GM18868 (cell line): ENCODE results near the gene STK33.
A peak's percentile ranks its signal among the peaks of the same experiment; 100 is the strongest.
"Not testable (repeated sequence)": the region's sequence is repeated elsewhere in the genome, so short reads cannot be mapped to it uniquely, and the experiment has no call there.

ENCODE experiments used
- ATAC-seq: cut with Tn5 transposase; IDR thresholded peaks from one replicate; pipeline ENCODE4 v1.9.1; 2021; ENCODE audit warnings: mild to moderate bottlenecking, moderate library complexity; ENCODE audit not compliant: unreplicated experiment

STK33 gene

DNA sequence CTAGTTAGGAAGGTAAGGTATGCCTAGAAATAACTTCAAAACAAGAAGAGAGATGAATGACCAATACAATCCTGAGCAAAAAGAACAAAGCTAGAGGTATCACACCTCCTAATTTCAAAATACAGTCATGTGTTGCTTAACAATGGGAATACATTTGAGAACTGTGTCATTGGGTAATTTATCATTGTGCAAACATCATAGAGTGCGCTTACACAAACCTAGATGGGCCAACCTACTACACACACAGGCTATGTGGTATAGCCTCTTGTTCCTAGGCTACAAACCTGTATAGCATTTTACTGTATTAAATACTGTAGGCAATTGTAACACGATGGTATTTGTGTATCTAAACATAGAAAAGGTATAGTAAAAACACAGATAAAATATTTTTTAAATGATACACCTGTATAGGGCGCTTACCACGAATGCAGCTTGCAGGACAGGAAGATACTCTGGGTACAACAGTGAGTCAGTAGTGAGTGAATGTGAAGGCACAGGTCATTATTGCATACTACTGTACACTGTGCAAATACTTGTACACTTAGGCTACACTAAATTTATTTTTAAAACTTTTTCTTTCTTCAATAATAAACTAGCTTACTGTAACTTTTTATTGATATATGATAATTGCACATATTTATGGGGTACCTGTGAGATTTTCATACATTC lies 48.2 kb downstream of the STK33 start:
- ATAC-seq, result no peak

DNA sequence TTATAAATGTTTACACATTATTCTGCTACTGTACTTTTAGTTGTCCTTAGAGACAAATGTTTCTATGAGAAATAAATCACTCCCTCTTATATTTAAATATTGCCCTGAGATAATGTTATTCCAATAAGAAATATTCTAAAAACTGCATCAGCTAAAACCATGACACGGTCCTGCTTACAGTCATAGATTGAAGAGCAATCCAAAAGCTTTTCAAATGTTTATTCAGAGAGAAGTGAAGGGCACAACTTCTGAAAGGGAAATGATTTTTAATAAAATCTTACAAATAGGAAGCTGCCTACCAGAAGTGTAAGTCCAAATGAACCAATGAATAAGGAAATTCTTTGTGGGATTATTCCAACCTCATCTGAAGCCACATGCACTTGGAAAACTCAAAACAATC lies 49.2 kb downstream of the STK33 start:
- ATAC-seq, result no peak

DNA sequence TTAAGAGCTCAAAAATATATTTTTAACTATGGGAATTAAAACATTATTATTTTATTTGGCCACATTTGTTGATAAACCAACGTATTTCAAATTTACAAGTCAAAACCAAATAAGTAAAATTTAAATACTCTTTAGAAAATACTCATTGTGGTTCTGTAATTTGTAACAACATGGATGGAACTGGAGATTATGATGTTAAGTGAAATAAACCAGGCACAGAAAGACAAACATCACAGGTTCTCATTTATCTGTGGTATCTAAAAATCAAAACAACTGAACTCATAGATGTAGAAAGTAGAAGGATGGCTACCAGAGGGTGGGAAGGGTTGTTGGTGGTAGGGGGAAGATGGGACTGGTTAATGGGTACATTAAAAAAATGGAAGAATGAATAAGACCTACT lies 50.8 kb downstream of the STK33 start:
- no peak for ATAC-seq

DNA sequence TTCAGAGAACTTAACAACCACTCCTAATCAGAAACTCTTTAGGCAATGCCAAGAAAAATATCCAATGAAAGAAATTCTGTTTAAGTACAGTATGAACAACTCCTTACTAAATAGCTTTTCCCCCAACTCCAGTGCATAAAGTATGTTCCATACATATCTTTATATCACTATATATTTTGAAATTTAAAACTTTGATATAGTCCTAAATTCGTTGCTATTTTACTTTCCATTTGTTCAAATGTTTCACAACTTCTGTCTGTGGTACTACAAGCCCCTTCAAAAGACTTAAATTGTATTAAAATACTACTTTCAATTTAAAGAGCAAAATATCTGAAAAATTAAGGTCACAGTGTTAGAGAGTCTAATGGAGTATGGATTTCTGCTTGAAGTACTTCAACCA lies 52.6 kb downstream of the STK33 start:
- no peak for ATAC-seq

DNA sequence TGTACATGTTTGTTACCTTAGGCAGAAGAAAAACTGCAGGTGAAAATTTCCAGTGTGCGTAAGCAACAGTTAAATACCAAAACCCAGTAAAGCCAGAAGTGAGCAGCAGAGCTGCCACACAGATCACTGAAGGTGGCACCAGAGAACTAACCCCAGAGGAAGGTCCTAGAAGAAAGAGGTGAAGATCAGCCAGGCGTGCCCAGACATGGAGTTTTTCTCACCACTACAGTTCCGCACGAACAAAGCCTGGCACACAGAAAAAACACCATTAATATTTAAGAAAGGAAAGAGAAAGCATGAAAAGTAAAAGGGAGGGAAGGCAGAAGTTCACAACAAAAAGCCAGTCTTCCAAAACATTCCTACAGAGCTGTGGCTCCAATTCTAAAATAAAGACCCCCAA lies 60.7 kb downstream of the STK33 start:
- ATAC-seq, result peak; percentile 81

DNA sequence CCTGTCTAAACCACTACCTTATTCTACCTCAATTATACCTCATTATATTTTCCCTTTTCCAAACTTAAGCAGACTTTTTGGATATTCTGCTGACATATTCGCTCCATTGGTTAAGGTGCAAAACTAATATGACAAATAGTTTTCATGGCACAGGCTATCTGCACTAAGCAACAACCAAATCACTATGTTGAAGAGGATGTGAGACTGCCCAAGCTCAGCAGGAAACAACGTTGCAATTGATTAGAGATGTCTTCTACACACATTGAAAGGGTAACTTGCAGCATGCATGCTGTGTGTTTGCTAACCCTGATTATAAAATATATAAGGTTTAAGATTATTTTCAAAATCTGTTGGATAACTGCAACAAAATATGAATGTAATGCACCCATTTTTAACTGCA lies 61.6 kb downstream of the STK33 start:
- ATAC-seq, result peak; percentile 73

DNA sequence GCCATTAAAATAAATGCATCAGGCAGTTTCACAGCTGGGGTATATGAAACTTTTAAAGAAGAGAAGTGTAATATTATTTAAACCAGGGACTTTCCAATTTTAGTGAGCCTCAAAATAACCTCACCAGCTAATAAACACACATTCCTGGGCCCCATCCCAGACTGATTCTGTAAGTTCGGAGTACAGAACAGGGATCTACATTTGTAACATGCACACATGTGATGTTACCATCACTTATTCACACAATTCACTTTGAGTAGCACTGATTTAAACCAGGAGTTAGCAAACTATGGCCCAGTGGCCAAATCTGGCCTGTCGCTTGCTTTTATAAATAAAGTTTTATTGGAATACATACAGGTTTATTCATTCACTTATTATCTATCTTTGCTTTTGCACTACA lies 62.0 kb downstream of the STK33 start:
- no peak for ATAC-seq

DNA sequence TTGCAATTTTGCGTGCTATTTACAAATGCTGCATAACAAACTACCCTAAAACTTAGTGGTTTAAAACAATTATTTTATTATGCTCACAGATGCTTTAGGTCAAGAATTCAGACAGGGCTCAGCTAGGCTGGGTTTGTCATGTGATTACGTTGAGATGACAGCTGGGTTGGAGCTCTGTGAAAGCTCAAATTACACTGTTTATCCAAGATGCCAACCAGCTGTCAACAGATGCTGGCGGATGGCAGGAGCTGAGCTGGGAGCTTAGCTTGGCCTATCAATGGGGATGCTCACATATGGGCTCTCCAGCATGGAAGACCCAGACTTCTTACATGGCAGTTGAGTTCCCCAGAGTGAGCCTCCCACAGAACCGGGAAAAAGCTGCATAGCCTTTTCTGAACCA lies 62.7 kb downstream of the STK33 start:
- ATAC-seq, result no peak

DNA sequence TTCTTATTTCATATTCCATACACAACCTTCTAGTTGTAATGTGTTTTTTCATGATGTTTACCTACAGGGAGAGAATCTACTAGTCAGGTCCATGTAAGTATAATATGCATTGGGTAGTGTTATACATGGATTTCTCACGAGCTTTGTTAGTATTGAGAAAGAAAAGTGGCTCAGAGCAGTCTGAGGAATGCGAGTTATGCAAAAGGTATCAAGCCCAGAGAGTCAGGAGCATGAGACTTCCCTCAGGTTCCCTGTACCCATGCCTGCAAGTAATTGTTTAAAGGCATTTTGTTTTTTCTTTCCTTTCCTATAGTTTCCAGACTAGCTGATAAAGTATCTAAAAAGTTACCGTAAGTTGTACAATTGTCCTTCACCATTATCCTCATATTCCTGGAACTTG lies 66.1 kb downstream of the STK33 start:
- ATAC-seq, result no peak

DNA sequence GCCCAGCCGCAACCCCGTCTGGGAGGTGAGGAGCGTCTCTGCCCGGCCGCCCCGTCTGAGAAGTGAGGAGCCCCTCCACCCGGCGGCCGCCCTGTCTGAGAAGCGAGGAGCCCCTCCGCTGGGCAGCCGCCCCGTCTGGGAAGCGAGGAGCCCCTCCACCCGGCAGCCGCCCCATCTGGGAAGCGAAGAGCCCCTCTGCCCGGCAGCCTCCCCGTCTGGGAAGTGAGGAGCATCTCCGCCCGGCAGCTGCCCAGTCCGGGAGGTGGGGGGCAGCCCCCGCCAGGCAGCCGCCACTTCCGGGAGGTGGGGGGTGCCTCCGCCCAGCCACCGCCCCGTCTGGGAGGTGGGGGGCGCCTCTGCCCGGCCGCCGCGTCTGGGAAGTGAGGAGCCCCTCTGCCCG lies 70.6 kb downstream of the STK33 start:
- ATAC-seq, result no peak

DNA sequence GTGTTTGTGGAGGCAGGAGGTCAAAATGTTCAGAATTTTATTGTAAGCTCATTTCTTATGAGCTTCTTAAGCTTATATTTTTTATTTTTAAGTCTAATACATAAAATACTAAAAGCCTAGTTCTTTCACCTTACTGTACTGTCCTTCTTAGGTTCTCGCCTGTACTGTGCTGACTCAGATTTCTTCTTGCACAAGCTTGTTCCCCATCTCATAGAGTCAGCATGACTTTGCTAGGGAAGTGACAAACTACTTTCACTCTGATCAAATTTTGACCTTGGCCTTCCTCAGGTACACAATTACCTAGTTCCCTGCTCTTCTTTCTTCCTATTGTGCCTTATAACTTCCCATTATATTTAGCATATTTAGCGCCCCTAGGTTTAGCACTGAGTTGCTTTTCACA lies 81.5 kb downstream of the STK33 start:
- ATAC-seq, result no peak

DNA sequence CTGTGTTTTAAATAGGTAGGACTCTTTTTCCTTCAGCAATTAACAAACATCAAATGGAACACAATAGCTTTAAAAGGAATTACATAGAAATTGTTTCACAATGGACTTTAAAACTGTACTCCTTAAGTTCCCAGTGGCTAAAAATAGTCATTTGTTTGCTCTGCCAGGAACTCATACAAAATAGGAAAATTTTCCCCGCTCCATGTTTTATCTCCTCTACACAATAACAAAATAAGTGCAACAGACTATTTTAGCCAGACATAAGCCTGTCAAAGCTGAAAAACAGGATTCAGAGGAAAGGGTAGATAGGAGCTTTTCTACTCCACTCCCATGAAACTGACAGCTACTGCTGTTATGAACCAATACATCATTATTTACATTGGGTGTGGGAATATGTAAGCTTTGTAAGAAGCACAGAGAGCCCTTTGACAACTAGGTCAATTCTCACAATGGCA lies 90.1 kb downstream of the STK33 start:
- ATAC-seq, result no peak

DNA sequence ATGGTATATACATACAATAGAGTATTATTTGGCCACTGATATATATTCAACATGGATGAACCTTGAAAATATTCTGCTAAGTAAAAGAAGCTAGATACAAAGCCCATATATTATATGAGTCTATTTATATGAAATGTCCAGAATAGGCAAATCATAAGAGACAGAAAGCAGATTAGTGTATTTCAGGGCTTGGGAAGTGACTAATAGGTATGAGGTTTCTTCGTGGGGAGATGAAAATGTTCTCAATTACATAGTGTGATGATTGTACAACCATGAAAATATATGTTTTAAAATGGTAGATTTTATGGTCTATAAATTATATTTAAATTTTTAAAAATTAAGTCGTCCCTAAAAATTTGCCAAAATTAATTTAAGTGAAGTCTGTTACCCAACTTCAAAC lies 92.2 kb downstream of the STK33 start:
- no peak for ATAC-seq

DNA sequence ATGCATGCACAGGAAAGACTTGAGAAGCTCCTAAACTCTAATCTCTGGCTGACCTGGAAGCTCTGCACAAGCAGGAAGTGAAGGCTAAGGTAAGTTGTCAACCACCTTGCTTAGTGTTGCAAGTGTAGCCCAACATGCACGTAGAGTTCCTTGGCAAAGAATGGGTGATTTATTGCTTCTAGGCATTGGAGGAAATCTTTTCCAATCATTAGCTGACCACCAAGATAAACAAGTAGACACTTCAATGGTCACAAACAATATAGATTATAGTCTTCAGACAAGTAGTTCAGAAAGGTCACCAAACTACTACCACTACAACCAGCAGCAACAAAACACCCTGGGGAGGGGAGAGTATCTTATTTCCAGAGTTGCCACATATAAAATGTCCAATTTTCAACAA lies 105.6 kb downstream of the STK33 start:
- ATAC-seq, result no peak

DNA sequence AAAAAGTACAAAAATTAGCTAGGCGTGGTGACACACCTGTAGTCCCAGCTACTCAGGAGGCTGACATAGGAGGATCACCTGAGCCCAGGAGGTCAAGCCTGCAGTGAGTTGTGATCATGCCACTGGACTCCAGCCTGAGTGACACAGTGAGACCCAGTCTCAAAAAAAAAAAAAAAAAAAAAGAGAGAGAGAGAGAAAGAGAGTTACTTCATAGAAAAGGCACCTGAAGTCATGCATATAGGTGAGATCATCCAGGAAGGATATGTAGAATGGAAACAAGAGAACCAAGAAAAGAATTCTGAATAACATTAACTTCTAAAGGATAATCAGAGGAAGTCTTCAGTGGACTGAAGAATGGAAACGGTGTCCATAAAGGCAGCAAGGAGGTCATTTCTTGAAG lies 106.8 kb downstream of the STK33 start:
- ATAC-seq, result no peak

DNA sequence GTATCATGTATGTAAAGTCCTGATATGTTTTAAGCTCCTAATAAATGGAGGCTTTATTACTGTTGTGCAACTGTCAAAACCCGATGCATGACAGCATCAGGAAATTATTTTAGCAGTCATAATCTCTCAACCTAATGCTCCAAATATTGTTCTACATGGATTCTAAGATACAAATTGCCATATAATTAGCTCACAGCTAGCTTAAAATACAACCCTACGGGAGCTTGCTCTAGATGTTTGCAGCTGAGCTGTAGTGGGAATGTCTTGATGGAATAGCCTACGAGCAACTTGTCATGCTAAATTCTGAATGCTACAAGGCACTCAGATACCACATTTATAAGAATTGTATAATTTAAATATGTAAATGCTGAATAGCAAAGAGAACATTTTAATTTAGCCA lies 109.8 kb downstream of the STK33 start:
- no peak for ATAC-seq

DNA sequence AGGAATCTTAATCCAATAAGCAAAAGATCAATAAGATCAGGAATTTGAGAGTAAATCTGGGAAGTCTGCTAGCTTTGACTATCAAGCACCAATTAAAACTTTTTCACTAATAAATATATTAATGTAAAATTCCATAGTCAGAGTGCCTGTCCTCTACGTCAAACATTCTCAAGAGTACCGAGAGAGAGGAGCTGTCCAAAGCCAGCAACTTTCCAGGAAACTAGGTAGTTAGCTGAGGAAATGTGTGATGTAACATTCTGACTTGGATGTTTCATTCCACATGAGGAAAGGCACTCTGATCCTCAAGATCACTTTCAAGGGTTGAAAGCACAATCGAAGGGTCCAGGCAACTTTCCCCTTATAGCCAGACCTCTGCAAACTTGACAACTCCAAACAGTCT lies 113.2 kb downstream of the STK33 start:
- ATAC-seq, result no peak

DNA sequence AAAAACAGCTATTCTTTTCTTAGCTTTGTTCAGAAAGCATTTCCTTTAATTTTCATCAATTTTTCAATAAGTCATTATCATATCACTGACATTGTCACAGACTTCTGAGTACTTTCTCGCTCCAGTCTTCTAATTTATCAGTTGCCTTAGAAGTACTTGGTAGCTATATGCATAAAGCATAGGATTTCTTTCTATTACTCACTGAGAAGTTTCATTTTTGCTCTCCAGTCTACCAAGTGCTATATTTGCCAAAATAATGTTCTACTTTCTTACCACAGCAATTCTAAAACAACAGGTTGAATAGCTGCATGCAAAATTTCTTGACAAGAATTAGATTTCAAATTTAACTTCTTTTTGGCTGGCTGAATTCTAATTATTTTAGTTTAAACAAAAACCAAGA lies 116.3 kb downstream of the STK33 start:
- peak; percentile 85 for ATAC-seq

DNA sequence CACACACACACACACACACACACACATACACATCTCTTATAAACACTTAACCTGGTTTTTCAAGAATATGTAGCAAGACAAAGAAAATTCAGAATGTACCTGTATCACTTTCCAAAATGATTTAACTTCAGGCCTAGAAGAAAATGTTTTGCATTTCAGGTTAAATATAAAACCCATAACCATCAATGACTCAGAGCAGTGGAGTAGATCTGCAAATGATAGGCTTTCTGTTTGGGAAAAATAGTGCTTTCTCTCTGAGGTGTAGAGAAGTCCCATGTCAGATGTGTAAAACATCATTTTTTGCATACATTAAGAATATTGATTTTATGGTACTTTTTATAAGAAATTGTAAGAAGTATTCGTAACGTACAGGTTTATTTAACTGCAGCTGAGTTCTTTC lies 116.9 kb downstream of the STK33 start:
- no peak for ATAC-seq

DNA sequence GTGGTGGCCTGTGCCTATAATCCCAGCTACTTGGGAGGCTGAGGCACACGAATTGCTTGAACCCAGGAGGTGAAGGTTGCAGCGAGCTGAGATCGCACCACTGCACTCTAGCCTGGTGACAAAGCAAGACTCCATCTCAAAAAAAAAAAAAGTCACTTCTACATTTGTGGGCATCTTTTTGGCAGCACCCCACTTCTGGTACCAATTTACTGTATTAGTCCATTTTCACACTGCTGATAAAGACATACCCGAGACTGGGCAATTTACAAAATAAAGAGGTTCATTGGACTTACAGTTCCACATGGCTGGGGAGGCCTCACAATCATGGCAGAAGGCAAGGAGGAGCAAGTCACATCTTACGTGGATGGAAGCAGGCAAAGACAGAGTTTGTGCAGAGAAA lies 126.2 kb downstream of the STK33 start:
- not testable (repeated sequence) for ATAC-seq

DNA sequence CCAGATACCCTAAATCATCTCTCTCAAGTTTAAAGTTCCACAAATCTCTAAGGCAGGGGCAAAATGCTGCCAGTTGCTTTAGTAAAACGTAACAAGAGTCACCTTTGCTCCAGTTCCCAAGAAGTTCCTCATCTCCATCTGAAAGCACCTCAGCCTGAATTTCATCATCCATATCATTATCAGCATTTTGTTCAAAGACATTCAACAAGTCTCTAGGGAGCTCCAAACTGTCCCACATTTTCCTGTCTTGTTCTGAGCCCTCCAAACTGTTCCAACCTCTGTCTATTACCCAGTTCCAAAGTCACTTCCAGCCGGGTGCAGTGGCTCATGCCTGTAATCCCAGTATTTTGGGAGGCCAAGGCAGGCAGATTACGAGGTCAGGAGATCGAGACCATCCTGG lies 126.7 kb downstream of the STK33 start:
- not testable (repeated sequence) for ATAC-seq

DNA sequence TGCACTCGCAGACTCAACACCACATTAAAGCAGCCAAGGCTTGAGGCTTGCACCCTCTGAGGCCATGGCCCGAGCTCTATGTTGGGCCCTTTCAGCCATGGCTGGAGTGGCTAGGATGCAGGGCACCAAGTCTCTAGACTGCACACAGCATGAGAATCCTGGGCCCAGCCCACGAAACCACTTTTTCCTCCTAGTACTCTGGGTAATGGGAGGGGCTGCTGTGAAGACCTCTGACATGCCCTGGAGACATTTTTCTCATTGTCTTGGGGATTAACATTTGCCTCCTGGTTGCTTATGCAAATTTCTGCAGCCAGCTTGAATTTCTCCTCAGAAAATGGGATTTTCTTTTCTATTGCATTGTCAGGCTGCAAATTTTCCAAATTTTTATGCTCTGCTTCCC lies 127.1 kb downstream of the STK33 start:
- not testable (repeated sequence) for ATAC-seq

DNA sequence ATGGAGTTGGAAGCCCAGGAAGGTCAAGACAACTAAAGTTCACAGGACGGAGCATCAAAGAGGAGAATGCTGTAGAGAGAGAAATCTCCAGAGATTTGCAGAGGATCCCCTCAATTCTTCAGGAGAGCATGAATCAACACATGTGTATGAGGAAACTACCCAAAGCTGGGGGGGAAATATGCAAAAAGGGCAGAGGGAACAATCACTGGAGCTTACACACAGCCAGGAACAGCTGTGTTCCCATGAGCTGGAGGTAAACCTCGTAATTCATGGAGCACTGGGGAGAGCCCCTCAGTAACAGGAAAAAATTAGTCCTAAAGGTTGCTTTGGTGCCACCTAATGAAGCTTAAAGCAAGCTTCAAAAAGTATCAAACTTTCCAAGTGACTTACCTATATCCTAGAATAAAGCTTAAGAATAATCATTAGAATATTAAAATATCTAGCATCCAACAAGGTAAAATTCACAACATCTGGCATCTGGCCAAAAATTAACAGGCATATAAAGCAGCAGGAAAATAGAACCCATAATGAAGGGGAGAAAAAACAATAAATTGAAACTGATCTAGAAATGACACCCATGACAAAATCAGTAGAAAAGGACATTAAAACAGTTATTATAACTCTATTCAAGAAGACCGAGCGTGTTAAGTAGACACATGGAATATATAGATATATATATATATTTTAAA lies 134.2 kb downstream of the STK33 start:
- no peak for ATAC-seq
